ENCODE results near the gene TTLL12.

The TTLL12 gene

GRCh38 chr22:43179911-43180195 is 7.1 kb downstream of the TTLL12 start:
- TF ChIP-seq GATA2 (IDR thresholded peaks at IDR 0.05; ENCODE audit: low read depth, low read length) (no peak), GATA3 (IDR thresholded peaks at IDR 0.05; ENCODE audit: low read depth, low read length) (no peak)

DNA sequence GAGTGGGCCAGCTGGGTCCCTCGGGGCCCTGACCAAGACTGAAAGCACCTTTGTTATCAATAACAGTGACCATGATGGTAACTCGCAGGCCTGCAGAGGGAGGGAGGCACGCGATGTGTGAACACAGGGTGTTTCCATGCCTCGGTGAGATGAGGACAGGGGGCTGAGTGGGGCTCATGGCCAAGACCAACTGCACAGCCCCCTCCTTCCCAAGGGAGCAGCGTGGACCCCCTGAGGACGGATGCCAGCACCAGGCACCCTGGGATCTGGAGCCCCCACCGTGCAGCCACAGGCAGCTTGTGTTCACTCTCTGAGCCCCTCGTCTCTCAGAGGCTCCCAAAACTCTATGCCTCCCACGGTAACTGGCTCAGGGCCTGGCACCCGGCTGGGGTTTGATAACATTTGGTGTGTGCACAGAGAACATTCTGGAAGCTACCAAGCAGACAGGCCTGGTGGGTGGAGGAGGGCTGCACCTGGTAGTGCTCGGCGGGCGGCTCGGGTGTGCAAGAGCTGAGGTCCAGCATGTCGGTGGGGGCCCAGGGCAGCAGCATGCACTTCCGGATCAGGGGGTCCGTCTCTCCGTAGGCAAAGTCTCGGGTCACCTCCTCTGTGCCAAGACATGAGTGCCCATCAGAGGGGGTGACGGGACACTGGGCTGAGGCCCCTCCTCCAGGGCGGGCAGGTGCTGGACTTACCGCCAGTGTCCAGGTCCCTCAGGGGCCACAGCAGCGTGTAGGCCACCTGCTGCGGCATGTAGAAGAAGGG is 7.6 kb downstream of the TTLL12 start:
- TF ChIP-seq GATA3 (IDR thresholded peaks at IDR 0.05; ENCODE audit: low read depth, low read length), result no peak
- no peak for TF ChIP-seq GATA2 (IDR thresholded peaks at IDR 0.05; ENCODE audit: low read depth, low read length)

DNA sequence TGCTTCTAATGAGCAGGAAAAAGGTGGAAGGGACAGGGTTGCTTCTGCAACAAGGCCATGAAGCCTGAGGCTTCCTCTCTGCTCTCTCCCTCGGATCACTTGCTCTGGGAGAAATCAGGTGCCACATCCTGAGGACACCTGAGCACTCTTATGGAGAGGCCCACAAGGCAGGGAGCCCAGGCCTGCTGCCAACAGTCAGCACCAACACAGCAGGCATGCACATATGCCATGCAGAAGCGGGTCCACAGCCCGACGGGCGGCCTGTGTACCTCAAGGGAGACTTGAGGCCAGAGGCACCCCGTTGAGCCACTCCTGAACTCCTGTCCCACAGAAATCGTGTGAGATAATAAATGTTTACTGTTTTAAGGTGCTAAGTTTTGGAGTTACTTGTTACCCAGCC is 9.5 kb downstream of the TTLL12 start:
- TF ChIP-seq GATA2 (IDR thresholded peaks at IDR 0.05; ENCODE audit: low read depth, low read length) (no peak), GATA3 (IDR thresholded peaks at IDR 0.05; ENCODE audit: low read depth, low read length) (no peak)

- TF ChIP-seq GATA3 (IDR thresholded peaks at IDR 0.05; ENCODE audit: low read depth, low read length), result no peak
Observed at GRCh38 chr22:43176090-43176489, 10.8 kb downstream of the TTLL12 start.

- no peak for TF ChIP-seq GATA3 (IDR thresholded peaks at IDR 0.05; ENCODE audit: low read depth, low read length)
- TF ChIP-seq GATA2 (IDR thresholded peaks at IDR 0.05; ENCODE audit: low read depth, low read length), result no peak
Observed at GRCh38 chr22:43174941-43175531, 11.9 kb downstream of the TTLL12 start.

DNA sequence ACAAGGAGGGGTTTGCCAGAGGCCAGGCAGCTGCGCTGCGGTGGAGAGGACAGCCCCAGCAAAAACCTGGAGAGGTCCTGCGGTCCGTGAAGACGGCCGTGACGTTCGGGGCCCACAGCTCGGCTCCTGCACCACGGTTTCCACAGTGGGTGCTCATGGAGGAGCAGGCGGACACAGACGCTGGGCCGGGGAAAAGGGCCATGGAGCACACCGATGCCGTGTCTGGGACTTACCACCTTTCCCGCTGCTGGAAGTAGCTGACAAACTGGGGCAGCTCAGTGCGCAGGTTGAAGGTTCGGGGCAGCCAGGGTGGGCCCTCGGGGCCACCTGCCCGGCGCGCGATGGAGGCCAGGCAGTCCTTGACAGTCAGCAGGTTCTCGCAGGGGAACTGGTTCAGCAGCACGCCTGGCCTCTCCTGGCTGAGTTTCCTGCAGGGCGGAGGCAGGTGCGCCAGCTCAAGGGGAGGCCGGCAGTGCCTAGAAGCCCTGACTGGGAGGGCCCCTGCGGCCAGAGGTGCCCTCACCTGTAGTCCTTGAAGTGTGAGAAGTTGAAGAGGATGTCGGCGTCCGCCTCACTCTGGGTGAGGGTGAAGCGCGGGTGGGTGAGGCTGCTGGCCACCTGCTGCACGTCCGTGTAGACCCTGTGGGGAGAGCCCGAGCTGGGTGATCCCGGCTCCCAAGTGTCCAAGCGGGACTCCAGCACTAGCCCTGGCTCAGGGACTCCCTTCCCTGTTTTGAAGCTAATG is 12.8 kb downstream of the TTLL12 start:
- TF ChIP-seq GATA2 (IDR thresholded peaks at IDR 0.05; ENCODE audit: low read depth, low read length) (no peak), GATA3 (IDR thresholded peaks at IDR 0.05; ENCODE audit: low read depth, low read length) (no peak)

GRCh38 chr22:43173566-43173965 is 13.4 kb downstream of the TTLL12 start:
- TF ChIP-seq GATA2 (IDR thresholded peaks at IDR 0.05; ENCODE audit: low read depth, low read length) (no peak), GATA3 (IDR thresholded peaks at IDR 0.05; ENCODE audit: low read depth, low read length) (no peak)

DNA sequence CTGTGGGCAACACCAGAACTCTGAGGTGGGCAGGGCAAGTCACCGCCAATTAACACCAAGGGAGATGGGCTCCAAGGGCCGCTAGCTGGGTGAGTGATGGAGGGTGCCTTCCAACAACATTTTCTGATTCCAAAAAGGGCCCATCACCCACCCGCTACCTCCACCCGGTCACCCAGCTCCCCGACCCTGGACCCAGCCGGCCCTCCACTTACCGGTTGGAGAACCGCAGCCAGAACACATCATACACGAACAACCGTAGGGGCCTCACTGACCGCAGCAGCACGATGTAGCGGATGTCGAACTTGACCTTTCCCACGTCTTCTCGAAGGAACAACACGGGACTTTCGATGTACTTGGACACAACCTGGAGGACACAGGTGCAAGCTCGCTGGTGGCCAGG is 14.7 kb downstream of the TTLL12 start:
- TF ChIP-seq GATA3 (IDR thresholded peaks at IDR 0.05; ENCODE audit: low read depth, low read length) (no peak), GATA2 (IDR thresholded peaks at IDR 0.05; ENCODE audit: low read depth, low read length) (no peak)

- TF ChIP-seq GATA2 (IDR thresholded peaks at IDR 0.05; ENCODE audit: low read depth, low read length), result no peak
- no peak for TF ChIP-seq GATA3 (IDR thresholded peaks at IDR 0.05; ENCODE audit: low read depth, low read length)
Observed at GRCh38 chr22:43171607-43172006, 15.3 kb downstream of the TTLL12 start.

GRCh38 chr22:43171019-43171491 is 15.9 kb downstream of the TTLL12 start:
- TF ChIP-seq GATA2 (IDR thresholded peaks at IDR 0.05; ENCODE audit: low read depth, low read length) (no peak), GATA3 (IDR thresholded peaks at IDR 0.05; ENCODE audit: low read depth, low read length) (no peak)

- TF ChIP-seq GATA2 (IDR thresholded peaks at IDR 0.05; ENCODE audit: low read depth, low read length) (no peak), GATA3 (IDR thresholded peaks at IDR 0.05; ENCODE audit: low read depth, low read length) (no peak)
Observed at GRCh38 chr22:43170131-43170480, 16.8 kb downstream of the TTLL12 start.

GRCh38 chr22:43169310-43170130 is 17.4 kb downstream of the TTLL12 start:
- no peak for TF ChIP-seq GATA3 (IDR thresholded peaks at IDR 0.05; ENCODE audit: low read depth, low read length)
- no peak for TF ChIP-seq GATA2 (IDR thresholded peaks at IDR 0.05; ENCODE audit: low read depth, low read length)

GRCh38 chr22:43168471-43169309 is 18.2 kb downstream of the TTLL12 start:
- no peak for TF ChIP-seq GATA2 (IDR thresholded peaks at IDR 0.05; ENCODE audit: low read depth, low read length)
- TF ChIP-seq GATA3 (IDR thresholded peaks at IDR 0.05; ENCODE audit: low read depth, low read length), result no peak
